Central memory CD4-positive, alpha-beta T cell (primary cell): ENCODE results near the gene CNOT4.
"Not testable (repeated sequence)": the region's sequence is repeated elsewhere in the genome, so short reads cannot be mapped to it uniquely, and the experiment has no call there.

Source experiments
- DNase-seq: peaks from one replicate; pipeline ENCODE4 v3.0.0; 2022

The CNOT4 gene

GRCh38 chr7:135359615-135360014 is 150.3 kb downstream of the CNOT4 start:
- no peak for DNase-seq

DNA sequence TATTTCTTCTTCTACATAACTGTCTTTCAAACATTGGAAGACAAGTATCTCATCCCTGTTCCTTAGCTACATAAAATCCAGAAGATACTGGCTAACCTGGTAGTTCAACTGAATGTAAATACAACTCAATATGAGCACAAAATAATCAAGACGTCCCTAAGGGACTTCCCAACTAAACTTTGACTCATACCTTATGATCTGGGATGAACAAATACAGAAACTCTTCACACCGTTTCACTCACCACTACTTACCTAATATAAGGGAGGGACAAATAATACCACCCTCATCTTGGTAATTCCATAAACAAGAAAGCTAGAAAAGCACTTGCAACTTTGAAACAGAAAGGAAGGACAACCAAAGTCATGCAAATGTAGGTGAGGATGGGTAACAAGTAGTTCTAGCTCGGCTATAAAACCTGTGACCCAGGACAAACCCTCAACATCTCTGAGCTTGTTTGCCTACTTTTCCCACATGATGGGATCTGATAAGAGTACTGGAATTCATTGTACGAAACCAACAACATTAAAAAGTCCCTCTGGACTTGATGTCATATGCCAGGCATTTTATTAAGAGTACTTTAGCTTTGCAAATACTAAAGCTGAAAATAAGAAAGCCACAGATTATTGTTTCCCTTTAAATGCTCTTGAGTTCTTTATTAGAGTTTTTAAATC is 154.4 kb downstream of the CNOT4 start:
- DNase-seq: no peak

DNA sequence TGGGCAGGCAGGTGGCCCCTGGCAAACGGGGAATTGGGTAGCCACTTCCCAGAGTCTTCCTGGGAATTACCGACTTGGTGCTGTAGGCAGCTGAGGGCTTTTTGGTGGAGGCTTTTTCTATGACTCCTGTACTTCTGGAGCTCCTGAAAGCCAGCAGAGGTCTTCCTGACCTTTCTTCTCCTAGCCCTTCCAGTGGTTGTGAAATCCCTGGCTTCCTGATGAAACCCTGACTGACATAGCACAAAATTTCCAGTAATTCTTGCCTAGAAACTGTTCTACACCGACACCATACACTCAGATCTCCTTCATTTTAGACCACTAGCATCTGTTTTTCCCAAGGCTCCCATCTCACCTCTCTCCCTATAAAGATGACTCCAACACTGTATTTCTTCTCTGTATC is 156.1 kb downstream of the CNOT4 start:
- no peak for DNase-seq

DNA sequence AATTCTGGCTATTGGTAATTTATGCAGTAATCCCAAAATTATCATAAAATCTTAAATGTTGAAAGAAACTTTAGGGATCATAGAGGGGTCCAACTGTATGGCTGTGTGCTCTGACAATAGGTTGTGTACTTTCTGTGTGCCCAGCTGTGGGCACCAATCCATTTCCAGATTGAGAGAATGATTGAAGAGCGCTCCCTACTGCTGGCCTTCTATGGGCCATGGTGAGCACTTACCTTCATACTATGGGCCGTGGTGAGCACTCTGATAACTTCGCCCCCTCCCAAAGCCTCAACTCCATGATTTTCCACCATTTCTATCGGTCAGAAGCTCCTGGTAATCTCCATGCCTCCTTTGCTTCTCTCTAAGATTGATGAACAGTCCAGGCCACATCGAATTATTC is 157.6 kb downstream of the CNOT4 start:
- no peak for DNase-seq

DNA sequence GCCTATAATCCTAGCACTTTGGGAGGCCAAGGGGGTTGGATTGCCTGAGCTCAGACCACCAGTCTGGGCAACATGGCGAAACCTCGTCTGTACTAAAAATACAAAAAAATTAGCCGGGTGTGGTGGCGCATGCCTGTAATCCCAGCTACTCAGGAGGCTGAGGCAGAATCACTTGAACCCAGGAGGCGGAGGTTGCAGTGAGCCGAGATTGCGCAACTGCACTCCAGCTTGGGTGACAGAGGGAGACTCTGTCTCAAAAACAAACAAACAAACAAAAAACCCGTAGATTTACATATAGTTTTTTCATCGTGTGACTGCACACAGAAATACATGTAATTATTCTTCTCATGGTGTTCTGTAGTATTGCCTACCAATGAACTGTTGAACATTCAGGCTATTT is 158.8 kb downstream of the CNOT4 start:
- not testable (repeated sequence) for DNase-seq

GRCh38 chr7:135349746-135350145 is 160.2 kb downstream of the CNOT4 start:
- DNase-seq: no peak

- DNase-seq: no peak
These were observed 161.4 kb downstream of the CNOT4 start for GRCh38 chr7:135348493-135348892.

GRCh38 chr7:135343361-135343760 is 166.5 kb downstream of the CNOT4 start:
- DNase-seq: no peak

DNA sequence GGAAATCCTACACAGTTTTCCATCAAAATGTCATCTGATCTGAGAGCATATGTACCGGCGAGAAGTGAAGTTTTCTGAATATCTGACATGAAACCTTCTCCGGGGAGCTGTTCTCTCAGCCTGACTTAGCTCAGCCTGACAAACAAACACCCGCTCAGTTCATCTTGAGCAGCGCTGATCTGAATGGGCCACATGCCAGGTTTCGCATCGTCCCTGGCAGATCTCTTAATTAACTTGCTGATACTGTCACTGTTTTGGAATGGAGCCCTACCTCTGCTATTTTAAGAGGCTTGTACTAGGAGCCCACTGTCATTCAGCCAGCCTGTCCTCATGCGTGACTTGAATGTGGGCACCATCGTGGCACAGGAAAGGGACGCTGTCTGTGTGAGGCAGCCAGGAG is 167.0 kb downstream of the CNOT4 start:
- DNase-seq: no peak

- no peak for DNase-seq
These were observed 168.9 kb downstream of the CNOT4 start for GRCh38 chr7:135341049-135341448.

GRCh38 chr7:135337977-135338550 is 171.8 kb downstream of the CNOT4 start:
- no peak for DNase-seq

- DNase-seq: no peak
These were observed 172.4 kb downstream of the CNOT4 start for GRCh38 chr7:135337506-135337905.

- peak; percentile 13 for DNase-seq
These were observed 174.2 kb downstream of the CNOT4 start for GRCh38 chr7:135335628-135336139.

- DNase-seq: no peak
These were observed 174.9 kb downstream of the CNOT4 start for GRCh38 chr7:135334830-135335543.

GRCh38 chr7:135333946-135334345 is 176.0 kb downstream of the CNOT4 start:
- DNase-seq: no peak

- DNase-seq: no peak
These were observed 176.7 kb downstream of the CNOT4 start for GRCh38 chr7:135333200-135333599.

DNA sequence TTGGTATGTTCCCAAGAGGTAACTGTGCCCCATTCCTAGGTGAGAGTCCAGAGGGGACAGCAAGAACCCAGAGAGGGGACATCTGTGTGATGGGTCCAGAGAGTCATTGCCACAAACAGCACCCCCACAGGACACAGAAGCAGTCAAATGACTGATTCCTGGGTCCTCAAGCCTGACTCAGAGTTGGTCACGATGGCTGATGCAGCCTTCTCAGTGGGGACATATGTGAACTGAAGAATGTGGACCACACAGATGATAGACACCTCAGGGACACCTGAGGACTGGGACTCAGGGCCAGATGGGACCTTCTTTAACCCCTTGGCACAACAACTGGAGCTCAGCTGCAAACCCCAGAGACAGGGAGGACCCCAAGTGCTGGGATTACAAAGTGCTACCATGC is 179.8 kb downstream of the CNOT4 start:
- no peak for DNase-seq

DNA sequence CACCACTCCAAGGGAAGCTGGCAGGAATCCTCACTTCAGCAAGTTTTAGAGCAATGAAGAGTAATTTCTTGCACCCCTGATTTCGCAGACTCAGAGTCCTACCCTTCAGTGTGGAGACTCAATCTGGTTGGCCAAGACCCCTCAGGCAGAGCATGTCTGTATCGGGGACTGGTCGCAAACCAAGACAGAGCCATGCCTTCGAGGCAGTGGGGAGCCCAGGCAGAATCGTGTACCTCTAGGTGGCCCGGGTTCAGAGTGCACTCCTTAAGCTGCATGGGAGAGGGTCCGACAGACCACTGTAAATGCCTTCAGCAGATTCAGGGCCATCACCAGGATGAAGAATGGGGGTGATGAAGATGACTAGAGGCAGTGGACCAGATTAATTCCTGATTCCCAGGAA is 181.4 kb downstream of the CNOT4 start:
- no peak for DNase-seq

DNA sequence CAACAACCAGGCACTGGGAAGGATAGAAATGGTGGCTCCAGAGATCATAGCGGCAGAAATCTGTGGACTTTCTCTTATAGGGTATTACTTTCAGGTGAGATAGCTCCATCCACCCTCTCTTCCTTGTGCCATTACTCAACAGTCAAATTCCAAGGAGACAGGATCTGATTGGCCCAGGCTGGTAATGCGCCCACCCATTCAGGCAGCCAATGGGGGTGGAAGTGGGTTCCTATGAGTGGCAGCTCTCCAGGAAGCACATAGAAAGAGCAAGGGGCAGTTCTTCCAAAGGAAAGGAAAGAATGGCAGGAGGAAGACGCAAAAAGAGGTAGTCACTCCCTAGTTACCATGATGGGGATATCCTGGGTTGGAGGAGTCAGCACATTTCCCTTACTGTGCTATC is 181.8 kb downstream of the CNOT4 start:
- no peak for DNase-seq

- no peak for DNase-seq
These were observed 182.4 kb downstream of the CNOT4 start for GRCh38 chr7:135327458-135327857.

DNA sequence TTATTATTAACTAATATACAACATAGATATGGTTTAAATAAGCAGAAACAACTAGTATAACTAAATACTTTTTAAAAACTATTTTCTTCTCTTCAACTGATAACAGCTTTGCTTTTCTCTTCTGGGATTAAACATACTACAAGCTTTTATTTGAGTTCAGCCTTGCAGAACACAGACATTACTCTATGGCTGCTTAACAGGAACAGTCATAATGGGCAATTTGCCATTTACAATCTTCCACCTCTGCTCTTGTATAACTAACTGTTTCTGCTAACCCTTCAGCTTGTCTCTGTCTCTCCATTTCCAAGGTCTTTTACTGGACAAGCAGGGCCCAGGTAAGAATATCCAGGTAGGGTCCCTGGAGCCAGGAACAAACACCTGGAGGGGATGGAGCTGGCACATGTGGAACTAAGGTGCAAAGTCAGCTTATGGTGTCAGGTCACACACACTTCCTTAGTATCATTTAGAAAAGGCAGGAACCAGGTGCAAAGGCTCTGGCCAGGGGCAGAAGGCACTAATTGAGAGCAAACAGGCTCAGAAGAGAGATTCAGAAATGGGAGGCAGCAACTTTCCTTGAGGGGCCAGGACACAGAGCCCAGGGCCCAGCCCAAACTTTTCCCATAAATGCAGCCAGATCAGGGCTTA is 183.1 kb downstream of the CNOT4 start:
- DNase-seq: no peak

DNA sequence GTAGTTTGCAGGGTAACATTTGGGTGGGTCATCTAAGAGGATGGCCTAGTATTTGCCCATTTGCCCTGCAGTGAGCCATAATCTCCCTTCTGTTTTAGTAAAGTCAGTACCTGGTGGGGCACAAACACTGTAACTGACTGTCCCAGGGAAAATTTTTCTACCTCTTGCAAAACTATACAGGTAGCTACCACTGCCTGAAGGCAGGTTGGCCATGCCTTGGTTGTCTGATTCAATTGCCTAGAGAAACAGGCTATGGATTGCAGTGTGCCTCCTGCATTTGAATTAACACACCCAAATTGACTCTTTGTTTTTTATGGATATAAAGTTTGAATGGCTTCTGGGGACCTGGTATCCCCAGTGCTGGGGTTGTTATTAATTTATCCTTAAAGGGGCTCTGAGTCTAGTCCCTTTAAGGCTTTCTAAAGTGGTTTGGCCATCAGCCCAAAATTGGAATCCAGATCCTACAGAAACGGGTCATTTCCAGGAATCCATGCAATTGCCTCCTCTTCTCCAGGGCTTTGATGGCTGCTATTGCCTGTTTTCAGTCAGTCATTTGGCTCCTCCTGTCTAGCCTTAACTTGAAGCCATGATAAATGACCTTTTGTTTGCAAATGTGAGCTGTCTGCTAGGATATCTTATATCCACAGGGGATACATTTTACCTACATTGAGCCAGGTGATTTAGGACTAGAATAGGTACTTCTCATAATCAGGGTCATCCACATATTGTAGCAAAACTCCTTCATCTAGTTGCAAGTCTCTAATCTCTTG is 187.1 kb downstream of the CNOT4 start:
- no peak for DNase-seq

GRCh38 chr7:135321556-135321955 is 188.3 kb downstream of the CNOT4 start:
- DNase-seq: no peak
